Naive thymus-derived CD4-positive, alpha-beta T cell (primary cell): ENCODE measurements around the gene RAD51B. TPM values are rescaled to one million over a fixed set of nuclear protein-coding genes. Genes with fewer than 3 reads are reported as not detected.

ENCODE experiments used
- ATAC-seq: fragments of 150-1000 bp; cut with Tn5 transposase; 2 replicates; pipeline ENCODE4 v1.10.0; 2021; ENCODE audit warnings: mild to moderate bottlenecking, moderate library complexity
- CTCF ChIA-PET: fragments of 350-600 bp; sonication (Branson Sonifier 250); formaldehyde crosslinking; loops from one replicate; lab custom pipeline; 2021; ENCODE audit warnings: antibody characterized with exemption; lab: Charles Lee
- POLR2A ChIA-PET: fragments of 350-600 bp; sonication (Branson Sonifier 250); formaldehyde crosslinking; loops from one replicate; lab custom pipeline; 2021; ENCODE audit warnings: antibody characterized with exemption, inconsistent platforms; lab: Charles Lee
- DNase-seq, 9 donors: peaks; one replicate each; pipeline versions ENCODE4 v3.0.0 to v3.0.0-alpha.2; 2020 to 2022; ENCODE audit warnings: mixed read lengths in 1 of 9
- H3K27ac ChIP-seq: one replicate; pipeline ENCODE4 v1.7.0; 2013; ENCODE audit warnings: mild to moderate bottlenecking, low read depth, low read length, moderate library complexity
- H3K27me3 ChIP-seq, 2 donors: one replicate each; pipeline ENCODE4 v1.7.0; 2013; ENCODE audit warnings: low read length in 2 of 2, mild to moderate bottlenecking in 2 of 2, moderate library complexity in 2 of 2; ENCODE audit not compliant: control insufficient read depth in 2 of 2, insufficient read depth in 2 of 2
- H3K36me3 ChIP-seq, 3 experiments: 1 replicate in 2 of 3; 2 replicates in 1 of 3; pipeline ENCODE4 v1.7.0; 2013; ENCODE audit warnings: low read length in 3 of 3, mild to moderate bottlenecking in 3 of 3, moderate library complexity in 1 of 3; ENCODE audit not compliant: insufficient read depth in 3 of 3, control insufficient read depth in 2 of 3
- H3K4me1 ChIP-seq, 2 donors: one replicate each; pipeline ENCODE4 v1.7.0; 2013; ENCODE audit warnings: low read length in 2 of 2, mild to moderate bottlenecking in 2 of 2, moderate library complexity in 1 of 2; ENCODE audit not compliant: control insufficient read depth in 2 of 2, insufficient read depth in 2 of 2
- H3K4me3 ChIP-seq: 2 replicates; pipeline ENCODE4 v1.7.0; 2013; ENCODE audit warnings: mild to moderate bottlenecking, low read length
- H3K9me3 ChIP-seq, 3 experiments: 1 replicate in 2 of 3; 2 replicates in 1 of 3; pipeline ENCODE4 v1.7.0; 2013; ENCODE audit warnings: low read length in 3 of 3; ENCODE audit not compliant: control insufficient read depth in 2 of 3
- H3K27ac Mint-ChIP-seq, 9 donors: one replicate each; pipeline ENCODE4 v1.8.0; 2020 to 2022; ENCODE audit warnings: mixed read lengths in 9 of 9, mild to moderate bottlenecking in 8 of 9, moderate library complexity in 5 of 9, inconsistent platforms in 2 of 9
- H3K27me3 Mint-ChIP-seq, 5 donors: one replicate each; pipeline ENCODE4 v1.8.0; 2021 to 2022; ENCODE audit warnings: mixed read lengths in 5 of 5, mild to moderate bottlenecking in 1 of 5
- H3K36me3 Mint-ChIP-seq, 5 donors: one replicate each; pipeline ENCODE4 v1.8.0; 2020 to 2022; ENCODE audit warnings: mixed read lengths in 5 of 5, mild to moderate bottlenecking in 3 of 5, inconsistent platforms in 1 of 5
- H3K4me1 Mint-ChIP-seq, 7 donors: one replicate each; pipeline ENCODE4 v1.8.0; 2020 to 2022; ENCODE audit warnings: mixed read lengths in 7 of 7, mild to moderate bottlenecking in 3 of 7, inconsistent platforms in 1 of 7
- H3K4me3 Mint-ChIP-seq, 10 donors: one replicate each; pipeline ENCODE4 v1.8.0; 2020 to 2022; ENCODE audit warnings: mild to moderate bottlenecking in 10 of 10, mixed read lengths in 10 of 10, moderate library complexity in 6 of 10, inconsistent platforms in 2 of 10
- H3K9me3 Mint-ChIP-seq, 11 donors: one replicate each; pipeline ENCODE4 v1.8.0; 2020 to 2022; ENCODE audit warnings: mixed read lengths in 11 of 11, mild to moderate bottlenecking in 4 of 11, inconsistent platforms in 1 of 11, moderate library complexity in 1 of 11
- intact Hi-C, 2 donors: fragments of 100-400 bp; cut with micrococcal nuclease; formaldehyde crosslinking; loops; one replicate each; pipeline ENCODE4 v1.15.1; 2023
- polyA plus RNA-seq, 2 donors: library from polyadenylated mRNA; unstranded; fragments of 300-500 nt; fragmentation: Illumina TruSeq; gene quantifications; one replicate each; pipeline ENCODE4 v1.2.3, GENCODE V29; 2021
- total RNA-seq, 6 experiments: library from RNA in 5 of 6; stranded (reverse) in 5 of 6; gene quantifications; 1 replicate in 5 of 6; 2 replicates in 1 of 6; pipeline ENCODE4 v1.2.3 and lab custom pipeline; 2021 to 2026

The RAD51B gene
- total and polyA plus RNA-seq, 7 experiments from 2014 or later, result 15.0 to 42.2 (median 28.8) TPM

DNA sequence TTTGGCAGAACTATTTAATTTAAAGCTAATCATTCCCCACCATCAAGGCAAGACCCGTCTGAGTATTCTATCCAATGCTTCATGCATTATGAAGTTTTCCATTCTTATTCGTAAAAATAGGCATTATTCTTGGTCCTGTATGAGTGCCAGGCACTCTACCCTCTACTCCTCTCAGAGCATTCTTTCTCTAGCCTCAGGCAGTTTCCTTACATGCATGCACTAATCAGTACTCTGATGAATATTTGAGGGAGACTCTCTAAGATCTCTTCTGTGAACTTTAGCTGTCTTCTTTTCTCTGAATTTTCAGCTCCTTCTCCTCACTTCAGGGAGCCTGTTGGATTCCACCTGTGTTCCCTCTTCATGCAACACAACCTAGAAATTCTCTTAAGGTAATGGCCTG, 334.7 kb downstream of the RAD51B start:
- H3K4me1 Mint-ChIP-seq, result peaks cover 0 to 6% (median 0%) of the 10 kb centered on the region in 7 donors
- ChIA-PET CTCF (no interaction called here), POLR2A (no interaction called here)
- no peak overlapping the region for H3K27ac ChIP-seq
- no peak overlapping the region for H3K27ac Mint-ChIP-seq
- H3K9me3 Mint-ChIP-seq, result peaks cover 4 to 38% (median 22%) of the 10 kb centered on the region in 11 donors
- intact Hi-C loops, result no loop called here
- no peak overlapping the region for H3K4me3 Mint-ChIP-seq
- DNase-seq (no peak), ATAC-seq (no peak)
- no peaks in the 10 kb centered on the region for H3K27me3 ChIP-seq
- peaks cover 16 to 38% (median 30%) of the 10 kb centered on the region in 5 donors for H3K36me3 Mint-ChIP-seq
- H3K4me1 ChIP-seq, result no peaks in the 10 kb centered on the region
- no peaks in the 10 kb centered on the region for H3K27me3 Mint-ChIP-seq
- H3K36me3 ChIP-seq, result no peaks in the 10 kb centered on the region
- peaks cover 0 to 4% (median 0%) of the 10 kb centered on the region in 3 experiments for H3K9me3 ChIP-seq
- no peak overlapping the region for H3K4me3 ChIP-seq

- Mint-ChIP-seq H3K4me3 (no peak overlapping the region), H3K36me3 (peaks cover 5 to 18% (median 15%) of the 10 kb centered on the region in 5 donors), H3K9me3 (peaks cover 0 to 14% (median 6%) of the 10 kb centered on the region in 11 donors), H3K27ac (no peak overlapping the region), H3K27me3 (no peaks in the 10 kb centered on the region), H3K4me1 (peaks cover 0 to 6% (median 0%) of the 10 kb centered on the region in 7 donors)
- ChIA-PET POLR2A (no interaction called here), CTCF (no interaction called here)
- H3K9me3 ChIP-seq, result no peaks in the 10 kb centered on the region
- DNase-seq (no peak), ATAC-seq (no peak)
- intact Hi-C loops, result no loop called here
- H3K27me3 ChIP-seq, result no peaks in the 10 kb centered on the region
- no peak overlapping the region for H3K4me3 ChIP-seq
- H3K36me3 ChIP-seq, result no peaks in the 10 kb centered on the region
- no peaks in the 10 kb centered on the region for H3K4me1 ChIP-seq
- no peak overlapping the region for H3K27ac ChIP-seq
These were observed 338.4 kb downstream of the RAD51B start for GRCh38 chr14:68157971-68158371.

GRCh38 chr14:68158640-68159039, 339.1 kb downstream of the RAD51B start:
- H3K36me3 Mint-ChIP-seq, result peaks cover 5 to 15% (median 11%) of the 10 kb centered on the region in 5 donors
- no peak overlapping the region for H3K4me3 ChIP-seq
- H3K9me3 Mint-ChIP-seq, result peaks cover 0 to 9% (median 5%) of the 10 kb centered on the region in 11 donors
- H3K4me3 Mint-ChIP-seq, result no peak overlapping the region
- DNase-seq (no peak), ATAC-seq (no peak)
- H3K4me1 ChIP-seq, result no peaks in the 10 kb centered on the region
- H3K27ac ChIP-seq, result no peak overlapping the region
- ChIA-PET CTCF (no interaction called here), POLR2A (no interaction called here)
- H3K27ac Mint-ChIP-seq, result no peak overlapping the region
- H3K27me3 ChIP-seq, result no peaks in the 10 kb centered on the region
- intact Hi-C loops, result no loop called here
- H3K4me1 Mint-ChIP-seq, result peaks cover 0 to 6% (median 0%) of the 10 kb centered on the region in 7 donors
- H3K36me3 ChIP-seq, result no peaks in the 10 kb centered on the region
- no peaks in the 10 kb centered on the region for H3K27me3 Mint-ChIP-seq
- no peaks in the 10 kb centered on the region for H3K9me3 ChIP-seq

DNA sequence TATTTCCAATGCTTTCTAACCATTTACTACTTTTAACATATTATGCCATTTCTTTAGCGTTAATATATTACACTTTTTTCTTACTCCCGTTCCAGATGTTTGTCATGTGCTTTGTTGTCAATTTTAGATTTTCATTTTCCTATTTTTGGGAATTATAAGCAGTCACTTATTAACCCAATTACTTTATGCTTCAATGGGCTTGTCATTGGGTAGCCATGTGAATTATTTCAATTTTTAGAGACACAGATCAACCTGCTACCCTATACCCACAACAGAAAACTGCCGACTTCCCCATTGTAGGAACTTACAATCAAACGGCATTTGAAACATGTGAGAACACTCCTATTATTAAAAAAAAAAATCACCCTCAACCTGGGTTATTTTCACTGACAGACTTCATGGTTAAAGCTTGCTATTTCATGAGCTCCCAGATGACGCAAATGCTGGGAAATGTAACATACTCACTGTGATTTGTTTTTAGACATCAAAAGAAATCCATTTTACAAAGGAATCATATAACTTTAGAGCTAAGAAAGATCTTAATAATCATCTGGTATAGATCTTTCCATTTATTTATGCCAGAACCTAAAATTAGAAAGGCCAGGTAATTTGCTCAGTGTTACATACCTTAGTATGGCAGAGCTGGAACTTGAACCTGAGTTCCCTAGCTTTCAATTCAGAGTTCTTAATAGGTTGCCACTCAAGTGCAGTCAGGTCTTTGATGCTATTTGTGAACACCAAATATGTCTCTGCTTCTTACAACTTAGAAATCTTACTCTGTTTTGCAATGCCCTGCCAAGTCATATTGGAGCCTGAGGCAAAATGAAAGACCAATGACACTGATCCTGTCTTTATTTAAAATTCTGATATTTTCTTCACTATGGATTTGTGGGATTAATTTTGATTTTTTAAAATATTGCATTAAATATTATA, 340.4 kb downstream of the RAD51B start:
- Mint-ChIP-seq H3K36me3 (peaks cover 0 to 4% (median 0%) of the 10 kb centered on the region in 5 donors), H3K27me3 (no peaks in the 10 kb centered on the region), H3K9me3 (peaks cover 0 to under 1% (median 0%) of the 10 kb centered on the region in 11 donors), H3K4me3 (no peak overlapping the region), H3K27ac (no peak overlapping the region), H3K4me1 (peaks cover 0 to 2% (median 0%) of the 10 kb centered on the region in 7 donors)
- no peak overlapping the region for H3K27ac ChIP-seq
- ChIA-PET CTCF (interaction anchor here (0.6 kb wide), 1 partner anchor 709 kb away, joined by 4 read pairs; no protein-coding TSS in a partner anchor), POLR2A (interaction anchor here (0.6 kb wide), 1 partner anchor 41 kb away, joined by 3 read pairs; no protein-coding TSS in a partner anchor)
- intact Hi-C loops, result no loop called here
- H3K27me3 ChIP-seq, result no peaks in the 10 kb centered on the region
- DNase-seq (no peak), ATAC-seq (no peak)
- H3K36me3 ChIP-seq, result no peaks in the 10 kb centered on the region
- H3K4me3 ChIP-seq, result no peak overlapping the region
- H3K4me1 ChIP-seq, result no peaks in the 10 kb centered on the region
- H3K9me3 ChIP-seq, result no peaks in the 10 kb centered on the region

DNA sequence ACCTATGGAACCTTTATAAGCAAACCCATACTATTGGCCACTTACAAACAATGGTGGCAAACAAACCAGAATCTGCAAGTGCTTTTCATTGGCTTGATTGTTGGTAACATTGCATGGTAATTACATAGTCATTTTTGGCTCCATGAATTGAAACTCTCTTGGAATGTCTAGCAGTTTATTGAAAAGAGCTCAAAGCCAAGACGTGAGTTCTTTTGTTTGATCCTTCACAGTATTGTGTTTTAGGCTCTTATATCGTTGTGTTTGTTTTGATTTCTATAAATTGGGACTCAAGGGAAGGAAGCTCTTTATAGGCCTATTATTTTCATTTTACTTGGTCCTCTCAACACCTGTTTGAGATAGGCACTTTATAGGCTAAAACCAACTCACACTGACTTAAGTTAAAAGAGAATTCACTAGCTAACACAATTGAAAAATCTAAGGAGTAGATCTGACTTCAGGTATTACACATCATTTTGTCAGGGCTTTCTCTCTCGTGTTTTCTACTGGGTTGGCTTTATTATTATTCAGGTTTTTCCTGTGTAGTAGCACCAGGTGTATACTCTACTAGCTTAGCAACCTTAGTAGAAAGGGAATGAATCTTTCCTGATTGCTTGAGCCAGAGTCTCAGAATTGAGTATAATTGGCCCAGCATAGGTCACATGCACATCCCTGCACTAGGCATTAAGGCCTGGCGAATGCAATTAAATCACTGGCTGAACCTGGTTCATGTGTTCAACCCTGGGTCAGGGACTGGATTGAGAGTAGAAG, 341.4 kb downstream of the RAD51B start:
- H3K9me3 Mint-ChIP-seq, result no peaks in the 10 kb centered on the region
- Histone ChIP-seq H3K4me1 (no peaks in the 10 kb centered on the region), H3K9me3 (no peaks in the 10 kb centered on the region), H3K27me3 (no peaks in the 10 kb centered on the region), H3K4me3 (no peak overlapping the region), H3K36me3 (no peaks in the 10 kb centered on the region), H3K27ac (no peak overlapping the region)
- peaks cover 0 to 2% (median 0%) of the 10 kb centered on the region in 7 donors for H3K4me1 Mint-ChIP-seq
- no peak for DNase-seq
- H3K27me3 Mint-ChIP-seq, result no peaks in the 10 kb centered on the region
- H3K27ac Mint-ChIP-seq, result no peak overlapping the region
- intact Hi-C loops, result no loop called here
- ChIA-PET POLR2A (no interaction called here), CTCF (no interaction called here)
- no peak for ATAC-seq
- H3K36me3 Mint-ChIP-seq, result peaks cover 0 to 3% (median 0%) of the 10 kb centered on the region in 5 donors
- H3K4me3 Mint-ChIP-seq, result no peak overlapping the region

DNA sequence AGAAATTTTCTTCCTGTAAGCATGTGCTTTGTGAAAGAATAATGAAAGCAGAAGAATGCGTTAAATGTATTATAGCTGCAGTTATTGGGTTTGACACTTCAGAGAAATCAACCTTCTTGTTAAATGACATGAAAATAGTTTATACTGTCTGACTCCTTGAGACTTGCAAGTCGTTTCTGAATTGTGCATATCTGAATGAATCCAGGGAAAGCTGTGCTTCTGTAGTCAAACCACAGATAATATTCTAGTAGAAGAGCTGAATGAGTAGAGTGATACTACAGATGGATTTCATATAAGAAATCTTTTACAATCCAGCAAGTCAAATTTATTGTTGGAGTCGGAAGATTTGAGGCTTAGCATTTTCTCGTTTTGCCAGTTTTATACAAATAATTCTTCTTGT, 343.3 kb downstream of the RAD51B start:
- Histone ChIP-seq H3K4me3 (no peak overlapping the region), H3K36me3 (no peaks in the 10 kb centered on the region), H3K27ac (no peak overlapping the region), H3K9me3 (no peaks in the 10 kb centered on the region), H3K27me3 (no peaks in the 10 kb centered on the region), H3K4me1 (no peaks in the 10 kb centered on the region)
- intact Hi-C loops, result no loop called here
- DNase-seq, result no peak
- H3K4me1 Mint-ChIP-seq, result peaks cover 0 to 2% (median 0%) of the 10 kb centered on the region in 7 donors
- ChIA-PET CTCF (no interaction called here), POLR2A (no interaction called here)
- H3K36me3 Mint-ChIP-seq, result peaks cover 0 to 2% (median 0%) of the 10 kb centered on the region in 5 donors
- no peak for ATAC-seq
- no peaks in the 10 kb centered on the region for H3K27me3 Mint-ChIP-seq
- no peaks in the 10 kb centered on the region for H3K9me3 Mint-ChIP-seq
- H3K27ac Mint-ChIP-seq, result no peak overlapping the region
- H3K4me3 Mint-ChIP-seq, result no peak overlapping the region
